ENCODE results near the gene PATZ1.

DNA sequence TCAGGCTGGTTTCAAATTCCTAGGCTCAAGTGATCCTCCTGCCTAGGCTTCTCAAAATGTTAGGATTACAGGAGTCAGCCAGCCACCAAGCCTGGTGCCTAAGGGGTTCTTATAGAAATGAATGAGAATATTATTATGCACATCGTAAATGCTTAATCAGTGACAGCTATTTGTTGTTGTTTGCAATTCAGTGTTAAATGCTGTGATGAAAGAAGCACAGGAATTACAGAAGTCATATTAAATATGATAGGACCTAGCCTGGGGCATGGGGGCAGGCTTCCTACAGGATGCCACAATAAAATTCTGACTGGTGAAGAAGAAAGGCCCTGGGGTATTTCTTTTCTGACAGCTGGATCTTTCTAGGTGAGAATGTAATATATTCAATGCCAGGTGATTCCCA lies 13.9 kb upstream of the PATZ1 start:
- TF ChIP-seq FOXP1 (CRISPR knock-in tag; IDR thresholded peaks at IDR 0.05; ENCODE audit: borderline replicate concordance) (no peak), NR2C2 (CRISPR knock-in tag; IDR thresholded peaks at IDR 0.05) (no peak)
- TF ChIP-seq, protein P1, sequence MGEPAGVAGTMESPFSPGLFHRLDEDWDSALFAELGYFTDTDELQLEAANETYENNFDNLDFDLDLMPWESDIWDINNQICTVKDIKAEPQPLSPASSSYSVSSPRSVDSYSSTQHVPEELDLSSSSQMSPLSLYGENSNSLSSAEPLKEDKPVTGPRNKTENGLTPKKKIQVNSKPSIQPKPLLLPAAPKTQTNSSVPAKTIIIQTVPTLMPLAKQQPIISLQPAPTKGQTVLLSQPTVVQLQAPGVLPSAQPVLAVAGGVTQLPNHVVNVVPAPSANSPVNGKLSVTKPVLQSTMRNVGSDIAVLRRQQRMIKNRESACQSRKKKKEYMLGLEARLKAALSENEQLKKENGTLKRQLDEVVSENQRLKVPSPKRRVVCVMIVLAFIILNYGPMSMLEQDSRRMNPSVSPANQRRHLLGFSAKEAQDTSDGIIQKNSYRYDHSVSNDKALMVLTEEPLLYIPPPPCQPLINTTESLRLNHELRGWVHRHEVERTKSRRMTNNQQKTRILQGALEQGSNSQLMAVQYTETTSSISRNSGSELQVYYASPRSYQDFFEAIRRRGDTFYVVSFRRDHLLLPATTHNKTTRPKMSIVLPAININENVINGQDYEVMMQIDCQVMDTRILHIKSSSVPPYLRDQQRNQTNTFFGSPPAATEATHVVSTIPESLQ (CRISPR knock-in tag; IDR thresholded peaks at IDR 0.05): no peak
- TF ChIP-seq, protein P2, sequence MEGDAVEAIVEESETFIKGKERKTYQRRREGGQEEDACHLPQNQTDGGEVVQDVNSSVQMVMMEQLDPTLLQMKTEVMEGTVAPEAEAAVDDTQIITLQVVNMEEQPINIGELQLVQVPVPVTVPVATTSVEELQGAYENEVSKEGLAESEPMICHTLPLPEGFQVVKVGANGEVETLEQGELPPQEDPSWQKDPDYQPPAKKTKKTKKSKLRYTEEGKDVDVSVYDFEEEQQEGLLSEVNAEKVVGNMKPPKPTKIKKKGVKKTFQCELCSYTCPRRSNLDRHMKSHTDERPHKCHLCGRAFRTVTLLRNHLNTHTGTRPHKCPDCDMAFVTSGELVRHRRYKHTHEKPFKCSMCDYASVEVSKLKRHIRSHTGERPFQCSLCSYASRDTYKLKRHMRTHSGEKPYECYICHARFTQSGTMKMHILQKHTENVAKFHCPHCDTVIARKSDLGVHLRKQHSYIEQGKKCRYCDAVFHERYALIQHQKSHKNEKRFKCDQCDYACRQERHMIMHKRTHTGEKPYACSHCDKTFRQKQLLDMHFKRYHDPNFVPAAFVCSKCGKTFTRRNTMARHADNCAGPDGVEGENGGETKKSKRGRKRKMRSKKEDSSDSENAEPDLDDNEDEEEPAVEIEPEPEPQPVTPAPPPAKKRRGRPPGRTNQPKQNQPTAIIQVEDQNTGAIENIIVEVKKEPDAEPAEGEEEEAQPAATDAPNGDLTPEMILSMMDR (IDR thresholded peaks at IDR 0.05): no peak
- TF ChIP-seq, protein P3, sequence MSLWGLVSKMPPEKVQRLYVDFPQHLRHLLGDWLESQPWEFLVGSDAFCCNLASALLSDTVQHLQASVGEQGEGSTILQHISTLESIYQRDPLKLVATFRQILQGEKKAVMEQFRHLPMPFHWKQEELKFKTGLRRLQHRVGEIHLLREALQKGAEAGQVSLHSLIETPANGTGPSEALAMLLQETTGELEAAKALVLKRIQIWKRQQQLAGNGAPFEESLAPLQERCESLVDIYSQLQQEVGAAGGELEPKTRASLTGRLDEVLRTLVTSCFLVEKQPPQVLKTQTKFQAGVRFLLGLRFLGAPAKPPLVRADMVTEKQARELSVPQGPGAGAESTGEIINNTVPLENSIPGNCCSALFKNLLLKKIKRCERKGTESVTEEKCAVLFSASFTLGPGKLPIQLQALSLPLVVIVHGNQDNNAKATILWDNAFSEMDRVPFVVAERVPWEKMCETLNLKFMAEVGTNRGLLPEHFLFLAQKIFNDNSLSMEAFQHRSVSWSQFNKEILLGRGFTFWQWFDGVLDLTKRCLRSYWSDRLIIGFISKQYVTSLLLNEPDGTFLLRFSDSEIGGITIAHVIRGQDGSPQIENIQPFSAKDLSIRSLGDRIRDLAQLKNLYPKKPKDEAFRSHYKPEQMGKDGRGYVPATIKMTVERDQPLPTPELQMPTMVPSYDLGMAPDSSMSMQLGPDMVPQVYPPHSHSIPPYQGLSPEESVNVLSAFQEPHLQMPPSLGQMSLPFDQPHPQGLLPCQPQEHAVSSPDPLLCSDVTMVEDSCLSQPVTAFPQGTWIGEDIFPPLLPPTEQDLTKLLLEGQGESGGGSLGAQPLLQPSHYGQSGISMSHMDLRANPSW (CRISPR knock-in tag; conservative IDR thresholded peaks at IDR 0.05; ENCODE audit: low read depth): no peak

Measured in WTC11 (cell line).